Fibroblast of peridontal ligament (primary cell): ENCODE results near the gene LAIR2.
"Not testable (repeated sequence)": the region's sequence is repeated elsewhere in the genome, so short reads cannot be mapped to it uniquely, and the experiment has no call there.

ENCODE experiments used
- DNase-seq: peaks from one replicate; pipeline ENCODE4 v3.0.0-alpha.2; 2010; ENCODE audit errors: extremely low read depth

Gene LAIR2

GRCh38 chr19:54464630-54465425, 37.8 kb upstream of the LAIR2 start:
- DNase-seq, result peak; percentile 50

- no peak for DNase-seq
Measured at GRCh38 chr19:54465426-54466109, 37.1 kb upstream of the LAIR2 start.

GRCh38 chr19:54466110-54466480, 36.5 kb upstream of the LAIR2 start:
- DNase-seq, result not testable (repeated sequence)

- no peak for DNase-seq
Measured at GRCh38 chr19:54469496-54469934, 33.1 kb upstream of the LAIR2 start.

GRCh38 chr19:54470276-54470887, 32.2 kb upstream of the LAIR2 start:
- DNase-seq, result no peak

DNA sequence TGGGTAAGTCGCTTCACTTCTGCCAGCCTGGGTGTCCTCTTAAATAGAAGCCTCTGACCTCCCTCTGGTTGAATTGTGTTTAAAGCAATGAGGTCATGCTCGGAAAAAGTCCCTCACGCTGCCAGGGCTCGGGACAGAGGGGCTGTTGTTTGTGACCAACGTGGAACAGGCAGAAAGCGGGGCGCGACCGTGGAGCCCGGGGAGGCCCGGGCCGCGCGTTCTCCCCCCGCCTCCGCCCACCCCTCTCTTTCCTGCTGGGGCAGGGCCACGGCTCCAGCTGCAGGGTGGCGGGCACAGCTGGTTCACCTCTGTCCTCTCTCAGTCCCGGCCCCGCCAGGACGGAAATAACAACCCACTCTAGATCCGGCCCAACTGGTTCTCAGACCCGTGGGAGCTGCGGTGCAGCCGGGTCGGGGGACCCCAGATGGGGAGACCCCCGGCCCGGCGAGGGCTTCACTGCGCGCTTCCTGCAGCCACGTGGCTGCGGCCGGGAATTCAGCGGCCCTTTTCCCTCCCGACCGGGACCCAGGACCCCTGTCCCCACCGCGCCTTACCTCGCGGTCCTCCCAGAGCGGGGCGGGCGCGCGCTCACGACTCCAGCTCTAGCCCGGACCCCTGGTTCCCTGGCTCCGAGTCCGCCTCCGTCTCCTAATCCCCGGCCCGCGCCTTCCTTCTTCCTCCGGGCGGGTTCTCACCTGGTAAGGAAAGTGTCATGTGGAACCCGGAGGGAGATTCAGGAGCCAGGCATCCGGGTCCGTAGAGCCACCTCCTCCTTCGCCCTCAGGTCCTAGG, 31.4 kb upstream of the LAIR2 start:
- DNase-seq, result no peak

DNA sequence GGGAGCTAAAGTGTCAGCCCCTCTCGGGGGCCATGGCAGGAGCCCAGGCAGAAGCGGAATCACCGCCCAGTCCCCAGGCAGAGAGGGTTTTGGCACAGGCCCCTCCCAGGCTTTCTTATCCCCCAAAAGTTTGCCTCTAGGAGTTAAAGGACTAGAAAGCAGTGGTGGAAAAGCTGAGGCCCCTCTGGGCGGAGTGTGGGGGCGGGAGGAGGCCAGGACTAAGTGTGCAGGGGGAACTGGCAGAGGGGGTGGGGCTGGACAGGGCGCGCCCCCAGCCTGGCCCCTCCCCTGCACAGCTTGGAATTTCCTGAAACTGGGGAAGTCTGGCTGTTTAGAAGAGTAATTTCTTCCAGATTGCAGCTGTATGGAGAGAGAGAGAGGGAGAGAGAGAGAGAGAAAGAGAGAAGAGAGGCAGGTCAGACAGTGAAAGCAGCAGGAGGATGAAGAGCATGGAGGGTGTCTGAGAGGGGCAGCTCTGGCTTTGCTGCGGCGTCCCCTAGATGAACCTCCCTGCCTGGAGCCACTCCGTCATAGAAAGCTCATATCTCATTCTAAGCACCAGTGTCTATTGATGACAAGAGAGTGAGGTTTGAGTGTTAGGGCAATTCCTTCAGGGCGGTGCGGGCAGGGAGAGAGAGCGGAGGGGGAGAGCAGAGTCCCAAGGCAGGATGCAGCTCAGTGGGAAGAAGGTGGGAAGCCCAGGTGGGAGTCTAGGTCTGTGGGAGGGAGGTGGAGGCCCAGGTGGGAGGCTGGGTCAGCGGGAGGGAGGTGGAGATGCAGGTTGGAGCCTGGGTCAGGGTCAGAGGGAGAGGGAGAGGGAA, 29.4 kb upstream of the LAIR2 start, which contains the start of gene CDC42EP5:
Gene CDC42EP5, minus strand, starts transcription at position 226 of the 821 bp plus-strand sequence. CDS start 7,749 bp downstream, outside the sequence.
- peak; percentile 91 for DNase-seq

DNA sequence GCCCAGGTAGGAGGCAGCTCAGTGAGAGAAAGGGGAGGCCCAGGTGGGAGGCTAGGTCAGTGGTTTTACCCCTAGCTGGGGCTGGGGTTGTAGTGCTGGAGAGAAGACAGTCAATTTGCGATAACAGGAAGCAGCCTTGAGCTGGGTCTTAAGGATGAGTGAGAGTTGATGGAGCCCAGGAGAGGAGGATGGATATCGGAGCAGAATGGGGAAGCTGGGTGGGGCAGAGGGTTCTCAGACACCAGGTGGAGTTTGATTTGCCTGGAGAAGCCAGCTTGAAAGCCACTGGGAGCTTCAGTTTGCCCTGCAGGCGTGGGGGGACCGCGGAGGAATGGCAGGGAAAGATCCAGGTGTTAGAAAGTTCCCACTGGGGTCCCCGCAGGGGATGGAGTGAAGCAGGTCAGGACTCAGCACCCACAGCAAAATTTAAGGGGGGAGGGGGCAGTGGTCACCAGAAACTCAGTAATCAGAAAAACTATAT, 28.7 kb upstream of the LAIR2 start:
- no peak for DNase-seq

GRCh38 chr19:54475706-54476105, 26.9 kb upstream of the LAIR2 start:
- DNase-seq, result no peak

DNA sequence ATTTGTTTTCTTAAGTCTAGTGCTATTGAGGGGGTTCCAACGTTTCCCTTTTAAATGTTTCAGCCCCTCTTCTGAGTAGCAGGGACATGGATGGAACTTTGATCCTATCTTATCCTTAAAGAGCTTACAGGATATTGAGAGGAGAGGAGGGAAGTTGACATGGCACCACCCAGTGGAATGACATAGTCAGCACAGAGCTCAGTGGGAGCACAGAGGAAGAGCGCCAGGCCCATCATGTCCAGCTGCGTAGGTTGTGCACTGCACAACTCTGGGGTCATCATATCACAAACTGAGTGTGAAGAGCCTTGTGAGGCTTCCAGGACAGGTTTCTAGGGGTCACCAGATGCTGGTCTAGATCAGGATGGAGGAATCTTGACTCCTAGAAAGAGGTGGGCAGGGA, 25.0 kb upstream of the LAIR2 start:
- DNase-seq, result no peak

- DNase-seq, result peak; percentile 54
Measured at GRCh38 chr19:54478677-54479266, 23.9 kb upstream of the LAIR2 start.

DNA sequence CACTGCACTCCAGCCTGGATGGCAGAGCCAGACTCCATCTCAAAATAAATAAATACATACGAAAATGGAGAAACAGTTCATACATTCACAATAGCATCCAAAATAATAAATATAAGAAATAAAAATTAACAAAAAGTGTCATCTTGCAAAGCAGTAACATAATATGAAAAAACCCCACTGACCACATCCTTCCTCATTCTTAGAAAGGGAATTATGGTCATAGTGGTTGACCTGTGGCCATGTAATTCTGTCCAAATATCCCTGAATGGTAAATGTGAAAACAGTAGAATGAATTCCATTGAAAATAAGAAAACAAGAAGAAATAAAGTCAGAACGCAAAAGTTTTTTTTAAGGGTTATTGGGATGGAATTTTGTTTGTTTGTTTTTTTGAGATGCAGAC, 22.6 kb upstream of the LAIR2 start:
- no peak for DNase-seq

DNA sequence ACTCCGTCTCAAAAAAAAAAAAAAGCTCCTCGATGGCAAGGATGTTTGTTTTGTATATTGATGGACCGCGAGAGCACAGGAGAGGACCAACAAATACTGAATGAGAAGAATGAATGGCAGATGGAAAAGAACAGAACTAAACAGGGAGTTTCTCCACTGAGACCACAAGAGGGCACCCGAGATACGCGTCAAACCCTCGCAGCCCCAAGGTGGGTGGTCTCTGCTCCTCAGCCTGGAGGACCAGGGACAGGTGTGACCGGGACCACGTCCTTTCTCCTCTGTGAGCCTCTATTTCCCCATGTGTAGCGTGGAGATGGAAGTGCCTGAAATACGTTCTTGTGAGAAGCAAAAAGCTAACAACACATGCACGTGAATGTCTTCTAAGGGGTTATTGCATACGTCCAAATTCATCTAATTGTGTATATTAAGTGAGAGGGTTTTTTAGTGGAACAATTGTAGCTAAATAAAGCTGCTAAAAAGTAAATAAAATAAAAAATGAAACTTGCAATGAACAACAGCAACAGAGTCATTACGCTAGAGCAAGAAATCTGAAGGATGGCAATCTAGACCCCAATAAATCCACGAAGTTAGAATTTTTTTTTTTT, 21.2 kb upstream of the LAIR2 start:
- peak; percentile 53 for DNase-seq

- no peak for DNase-seq
Measured at GRCh38 chr19:54482889-54483288, 19.7 kb upstream of the LAIR2 start.

- no peak for DNase-seq
Measured at GRCh38 chr19:54484451-54484850, 18.2 kb upstream of the LAIR2 start.

DNA sequence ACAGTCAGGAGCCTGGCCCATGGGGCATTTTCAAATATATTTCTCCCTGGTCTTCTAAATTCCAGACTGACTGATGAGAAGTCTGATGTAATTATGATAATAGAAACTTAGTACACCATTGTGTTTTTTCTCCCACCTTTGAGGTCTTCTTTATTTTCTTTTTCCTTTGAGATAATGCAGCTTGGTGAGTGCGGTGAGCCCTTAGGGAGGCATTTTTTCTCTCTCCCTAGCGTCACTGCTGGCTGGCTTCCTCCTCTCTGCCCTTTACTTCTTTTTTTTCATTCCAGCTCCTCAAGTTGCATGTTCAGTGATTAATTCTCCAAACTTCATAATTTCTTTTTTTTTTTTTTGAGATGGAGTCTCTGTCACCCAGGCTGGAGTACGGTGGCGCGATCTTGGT, 16.8 kb upstream of the LAIR2 start:
- DNase-seq, result no peak

GRCh38 chr19:54489341-54489740, 13.3 kb upstream of the LAIR2 start:
- no peak for DNase-seq

- no peak for DNase-seq
Measured at GRCh38 chr19:54489766-54490165, 12.9 kb upstream of the LAIR2 start.

DNA sequence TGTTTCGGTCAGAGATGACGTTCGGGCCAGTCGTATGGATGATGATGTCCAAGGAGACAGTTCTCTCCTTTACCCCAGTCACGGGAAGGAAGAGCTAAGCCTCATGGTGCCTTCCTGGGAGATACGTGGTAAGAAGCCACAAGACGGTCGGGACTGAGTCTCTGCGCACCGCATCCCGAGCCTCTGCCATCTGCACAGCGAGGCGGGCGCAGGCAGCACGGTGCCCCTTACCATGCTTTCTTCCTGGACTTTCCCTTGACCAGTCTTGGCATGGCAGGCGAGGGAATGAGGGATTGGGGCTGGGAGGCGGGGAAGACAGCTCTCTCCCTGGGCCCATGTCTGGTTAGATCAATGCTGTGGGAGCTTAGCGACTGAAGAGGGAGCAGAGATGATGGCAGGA, 10.1 kb upstream of the LAIR2 start:
- no peak for DNase-seq

DNA sequence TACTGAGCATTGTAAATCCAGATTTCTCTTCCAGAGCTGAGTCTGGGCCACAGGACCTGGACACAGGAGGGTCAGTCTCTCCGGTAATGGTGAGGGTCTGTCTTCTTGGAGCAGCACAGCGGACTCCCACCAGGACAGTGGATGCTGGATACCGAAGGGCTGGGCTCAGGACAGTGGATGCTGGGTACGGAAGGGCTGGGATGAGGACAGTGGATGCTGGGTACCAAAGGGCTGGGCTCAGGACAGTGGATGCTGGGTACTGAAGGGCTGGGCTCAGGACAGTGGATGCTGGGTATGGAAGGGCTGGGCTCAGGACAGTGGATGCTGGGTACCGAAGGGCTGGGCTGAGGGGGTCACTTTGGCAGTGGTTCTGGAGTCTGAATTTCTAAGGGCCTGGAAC, 9.6 kb upstream of the LAIR2 start:
- DNase-seq, result not testable (repeated sequence)
